Neural cell (in vitro differentiated cells): ENCODE results near the gene BCAP31. TPM values are rescaled to one million over a fixed set of nuclear protein-coding genes. Genes with fewer than 3 reads are reported as not detected.

Experiments used
- H2AFZ ChIP-seq: fragments of 200-600, 300-800 bp; sonication (generic), shearing (Covaris generic); 2 replicates; pipeline ENCODE4 v1.6.0; 2014; ENCODE audit warnings: low read depth, mild to moderate bottlenecking, antibody characterized with exemption, low read length, moderate library complexity
- H3F3A ChIP-seq: fragments of 200-600 bp; shearing (Covaris generic); 2 replicates; pipeline ENCODE4 v1.6.1; 2016; ENCODE audit warnings: mild to moderate bottlenecking, moderate library complexity, mixed read lengths, antibody characterized with exemption, low read length; ENCODE audit not compliant: insufficient read depth, poor library complexity, severe bottlenecking
- H3K27ac ChIP-seq: fragments of 200-600, 300-800 bp; sonication (generic), shearing (Covaris generic); 2 replicates; pipeline ENCODE4 v1.5.1; 2014; ENCODE audit warnings: mild to moderate bottlenecking, low read length, moderate library complexity
- H3K27me3 ChIP-seq: fragments of 300-800, 200-600 bp; sonication (generic), shearing (Covaris generic); 2 replicates; pipeline ENCODE4 v1.6.0; 2014; ENCODE audit warnings: mild to moderate bottlenecking, low read depth, low read length, moderate library complexity; ENCODE audit not compliant: insufficient read depth
- H3K36me3 ChIP-seq: fragments of 300-800, 200-600 bp; sonication (generic), shearing (Covaris generic); 2 replicates; pipeline ENCODE4 v1.5.1; 2014; ENCODE audit warnings: mild to moderate bottlenecking, antibody characterized with exemption, low read length, moderate library complexity; ENCODE audit not compliant: insufficient read depth
- H3K4me2 ChIP-seq: fragments of 300-800, 200-600 bp; sonication (generic), shearing (Covaris generic); 2 replicates; pipeline ENCODE4 v1.6.0; 2014; ENCODE audit warnings: mild to moderate bottlenecking, low read length
- H3K4me3 ChIP-seq: fragments of 300-800, 200-600 bp; sonication (generic), shearing (Covaris generic); 2 replicates; pipeline ENCODE4 v1.5.1; 2014; ENCODE audit warnings: mild to moderate bottlenecking, low read length, moderate library complexity
- H3K79me2 ChIP-seq: fragments of 200-600 bp; shearing (Covaris generic); replicated peaks from 2 replicates; pipeline ENCODE4 v1.6.0; 2014; ENCODE audit warnings: mild to moderate bottlenecking, low read length, moderate library complexity; ENCODE audit not compliant: insufficient read depth
- H3K9ac ChIP-seq: fragments of 300-800, 200-600 bp; sonication (generic), shearing (Covaris generic); 2 replicates; pipeline ENCODE4 v1.6.1; 2016; ENCODE audit warnings: mild to moderate bottlenecking, low read length, mixed read lengths
- H3K9me2 ChIP-seq: fragments of 200-600 bp; shearing (Covaris generic); 2 replicates; pipeline ENCODE4 v1.6.1; 2016; ENCODE audit warnings: mild to moderate bottlenecking, low read length, mixed read lengths; ENCODE audit not compliant: insufficient read depth
- H3K9me3 ChIP-seq: fragments of 200-600, 300-800 bp; sonication (generic), shearing (Covaris generic); 2 replicates; pipeline ENCODE4 v1.6.1; 2016; ENCODE audit warnings: mild to moderate bottlenecking, mixed run types, low read length, moderate library complexity, mixed read lengths
- H4K20me1 ChIP-seq: fragments of 200-600 bp; shearing (Covaris generic); 2 replicates; pipeline ENCODE4 v1.6.1; 2016; ENCODE audit warnings: mild to moderate bottlenecking, mixed run types; ENCODE audit not compliant: insufficient read depth
- EP300 ChIP-seq: fragments of 450-650 bp; conservative IDR thresholded peaks from 2 replicates; pipeline ENCODE4 v1.6.1; 2014; ENCODE audit warnings: antibody characterized with exemption, mild to moderate bottlenecking, moderate library complexity; ENCODE audit not compliant: poor library complexity, severe bottlenecking
- EZH2 ChIP-seq: fragments of 200-600, 300-800 bp; shearing (Covaris generic), sonication (generic); IDR thresholded peaks from 2 replicates; pipeline ENCODE4 v1.6.1; 2014; ENCODE audit warnings: antibody characterized with exemption, low read length, borderline replicate concordance, mild to moderate bottlenecking; ENCODE audit not compliant: insufficient read depth, poor library complexity, severe bottlenecking
- MXI1 ChIP-seq: fragments of 450-650 bp; conservative IDR thresholded peaks from 2 replicates; pipeline ENCODE4 v1.6.1; 2014; ENCODE audit warnings: antibody characterized with exemption, mild to moderate bottlenecking; ENCODE audit not compliant: poor library complexity, severe bottlenecking
- POLR2AphosphoS5 ChIP-seq: IDR thresholded peaks from 2 replicates; pipeline ENCODE4 v1.6.1; 2012
- RAD21 ChIP-seq: fragments of 450-650 bp; conservative IDR thresholded peaks from 2 replicates; pipeline ENCODE4 v1.6.1; 2014; ENCODE audit warnings: antibody characterized with exemption, mild to moderate bottlenecking, moderate library complexity
- SMC3 ChIP-seq: fragments of 450-650 bp; conservative IDR thresholded peaks from 2 replicates; pipeline ENCODE4 v1.6.1; 2014; ENCODE audit warnings: antibody characterized with exemption, mild to moderate bottlenecking, moderate library complexity; ENCODE audit not compliant: poor library complexity
- TAF1 ChIP-seq: IDR thresholded peaks from 2 replicates; pipeline ENCODE4 v1.6.1; 2012; ENCODE audit warnings: low read depth
- polyA plus RNA-seq: library from polyadenylated mRNA; depleted of rRNA; stranded (reverse); fragments of >200 nt; gene quantifications from 2 replicates; pipeline ENCODE4 v1.2.3, GENCODE V29; 2014
- TF ChIP-seq, protein P1 (sequence below): IDR thresholded peaks from 2 replicates; pipeline ENCODE4 v1.6.1; 2012; ENCODE audit warnings: borderline replicate concordance
- TF ChIP-seq, protein P2 (sequence below): fragments of 450-650 bp; IDR thresholded peaks from 2 replicates; pipeline ENCODE4 v1.5.1; 2014; ENCODE audit warnings: antibody characterized with exemption, mild to moderate bottlenecking, moderate library complexity; ENCODE audit not compliant: poor library complexity, severe bottlenecking

The BCAP31 gene
- polyA plus RNA-seq, 1 donor from 2014 or later, result 182 TPM

DNA sequence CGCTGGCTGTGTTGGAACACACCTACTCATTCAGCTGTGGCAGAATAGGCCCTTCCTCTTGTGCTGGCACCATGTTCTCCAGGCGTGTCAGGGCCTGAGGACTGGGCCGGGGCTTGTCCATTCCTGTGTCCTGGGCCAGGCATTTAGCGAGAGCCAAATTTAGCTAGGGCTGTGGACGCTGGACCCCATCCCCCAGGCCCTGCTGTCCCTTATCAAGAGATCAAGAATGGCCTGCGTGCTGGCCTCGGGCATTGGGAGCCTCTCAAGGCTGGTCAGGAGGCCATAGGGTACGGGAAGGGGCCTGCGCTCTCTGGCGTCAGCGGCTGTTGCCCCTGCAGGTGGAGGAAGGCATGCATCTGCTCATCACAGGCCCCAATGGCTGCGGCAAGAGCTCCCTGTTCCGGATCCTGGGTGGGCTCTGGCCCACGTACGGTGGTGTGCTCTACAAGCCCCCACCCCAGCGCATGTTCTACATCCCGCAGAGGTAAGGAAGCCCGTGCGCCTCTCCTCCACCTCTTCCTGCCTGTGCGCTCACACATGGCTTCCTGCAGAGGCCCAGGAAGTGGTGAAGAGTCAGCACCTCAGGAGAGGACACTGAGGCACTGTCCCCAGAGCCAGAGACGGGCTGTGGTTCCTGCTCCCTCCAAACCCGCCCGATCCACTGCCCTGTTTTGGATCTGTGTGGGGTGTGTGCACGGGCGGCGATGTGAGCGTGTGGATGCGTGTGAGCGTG lies 15.7 kb upstream of the BCAP31 start:
- H4K20me1 ChIP-seq, result no peaks in the 10 kb centered on the region
- H2AFZ ChIP-seq, result no peak overlapping the region
- H3K27me3 ChIP-seq, result no peaks in the 10 kb centered on the region
- no peak overlapping the region for H3K4me3 ChIP-seq
- no peaks in the 10 kb centered on the region for H3K9me3 ChIP-seq
- H3K4me2 ChIP-seq, result no peak overlapping the region
- H3K9me2 ChIP-seq, result no peaks in the 10 kb centered on the region
- TF ChIP-seq, protein P1, sequence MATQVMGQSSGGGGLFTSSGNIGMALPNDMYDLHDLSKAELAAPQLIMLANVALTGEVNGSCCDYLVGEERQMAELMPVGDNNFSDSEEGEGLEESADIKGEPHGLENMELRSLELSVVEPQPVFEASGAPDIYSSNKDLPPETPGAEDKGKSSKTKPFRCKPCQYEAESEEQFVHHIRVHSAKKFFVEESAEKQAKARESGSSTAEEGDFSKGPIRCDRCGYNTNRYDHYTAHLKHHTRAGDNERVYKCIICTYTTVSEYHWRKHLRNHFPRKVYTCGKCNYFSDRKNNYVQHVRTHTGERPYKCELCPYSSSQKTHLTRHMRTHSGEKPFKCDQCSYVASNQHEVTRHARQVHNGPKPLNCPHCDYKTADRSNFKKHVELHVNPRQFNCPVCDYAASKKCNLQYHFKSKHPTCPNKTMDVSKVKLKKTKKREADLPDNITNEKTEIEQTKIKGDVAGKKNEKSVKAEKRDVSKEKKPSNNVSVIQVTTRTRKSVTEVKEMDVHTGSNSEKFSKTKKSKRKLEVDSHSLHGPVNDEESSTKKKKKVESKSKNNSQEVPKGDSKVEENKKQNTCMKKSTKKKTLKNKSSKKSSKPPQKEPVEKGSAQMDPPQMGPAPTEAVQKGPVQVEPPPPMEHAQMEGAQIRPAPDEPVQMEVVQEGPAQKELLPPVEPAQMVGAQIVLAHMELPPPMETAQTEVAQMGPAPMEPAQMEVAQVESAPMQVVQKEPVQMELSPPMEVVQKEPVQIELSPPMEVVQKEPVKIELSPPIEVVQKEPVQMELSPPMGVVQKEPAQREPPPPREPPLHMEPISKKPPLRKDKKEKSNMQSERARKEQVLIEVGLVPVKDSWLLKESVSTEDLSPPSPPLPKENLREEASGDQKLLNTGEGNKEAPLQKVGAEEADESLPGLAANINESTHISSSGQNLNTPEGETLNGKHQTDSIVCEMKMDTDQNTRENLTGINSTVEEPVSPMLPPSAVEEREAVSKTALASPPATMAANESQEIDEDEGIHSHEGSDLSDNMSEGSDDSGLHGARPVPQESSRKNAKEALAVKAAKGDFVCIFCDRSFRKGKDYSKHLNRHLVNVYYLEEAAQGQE, result no peak
- no peak for TF ChIP-seq EP300
- no peak for TF ChIP-seq RAD21
- no peak for TF ChIP-seq SMC3
- no peak for TF ChIP-seq POLR2AphosphoS5
- TF ChIP-seq MXI1, result no peak
- TF ChIP-seq, protein P2, sequence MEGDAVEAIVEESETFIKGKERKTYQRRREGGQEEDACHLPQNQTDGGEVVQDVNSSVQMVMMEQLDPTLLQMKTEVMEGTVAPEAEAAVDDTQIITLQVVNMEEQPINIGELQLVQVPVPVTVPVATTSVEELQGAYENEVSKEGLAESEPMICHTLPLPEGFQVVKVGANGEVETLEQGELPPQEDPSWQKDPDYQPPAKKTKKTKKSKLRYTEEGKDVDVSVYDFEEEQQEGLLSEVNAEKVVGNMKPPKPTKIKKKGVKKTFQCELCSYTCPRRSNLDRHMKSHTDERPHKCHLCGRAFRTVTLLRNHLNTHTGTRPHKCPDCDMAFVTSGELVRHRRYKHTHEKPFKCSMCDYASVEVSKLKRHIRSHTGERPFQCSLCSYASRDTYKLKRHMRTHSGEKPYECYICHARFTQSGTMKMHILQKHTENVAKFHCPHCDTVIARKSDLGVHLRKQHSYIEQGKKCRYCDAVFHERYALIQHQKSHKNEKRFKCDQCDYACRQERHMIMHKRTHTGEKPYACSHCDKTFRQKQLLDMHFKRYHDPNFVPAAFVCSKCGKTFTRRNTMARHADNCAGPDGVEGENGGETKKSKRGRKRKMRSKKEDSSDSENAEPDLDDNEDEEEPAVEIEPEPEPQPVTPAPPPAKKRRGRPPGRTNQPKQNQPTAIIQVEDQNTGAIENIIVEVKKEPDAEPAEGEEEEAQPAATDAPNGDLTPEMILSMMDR, result no peak
- TF ChIP-seq TAF1, result no peak
- no peak for TF ChIP-seq EZH2
- H3K9ac ChIP-seq, result no peak overlapping the region
- H3K79me2 ChIP-seq, result no peaks in the 10 kb centered on the region
- no peak overlapping the region for H3K27ac ChIP-seq
- H3K36me3 ChIP-seq, result no peaks in the 10 kb centered on the region
- no peaks in the 10 kb centered on the region for H3F3A ChIP-seq

DNA sequence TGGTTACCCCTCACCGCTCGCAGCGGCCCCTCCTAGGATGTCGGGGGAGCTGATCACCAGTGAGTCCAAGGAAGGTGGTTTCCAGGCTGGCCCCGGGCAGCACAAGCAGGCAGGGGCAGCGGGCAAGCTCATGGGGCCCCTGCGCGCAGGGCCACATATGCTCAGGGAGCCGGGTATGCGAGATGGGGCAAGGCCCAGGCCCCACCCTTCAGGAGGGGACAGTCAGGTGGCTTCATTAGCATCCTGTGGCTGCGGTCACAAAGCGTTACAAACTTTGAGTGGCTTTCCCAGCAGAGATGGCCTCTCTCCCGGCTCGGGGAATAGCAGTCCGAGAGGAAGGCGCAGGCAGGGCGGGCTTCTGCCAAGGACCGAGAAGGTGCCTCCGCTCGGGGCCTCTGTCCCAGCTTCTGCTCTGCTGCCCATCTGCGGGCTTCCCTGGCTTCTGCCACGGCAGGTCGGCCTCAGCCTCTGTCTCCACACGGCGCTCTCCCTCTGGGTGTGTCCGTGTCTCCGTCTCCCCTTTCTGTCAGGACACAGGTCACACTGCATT lies 13.9 kb upstream of the BCAP31 start:
- Histone ChIP-seq H3K36me3 (no peaks in the 10 kb centered on the region), H3K9me2 (no peaks in the 10 kb centered on the region), H3K27me3 (no peaks in the 10 kb centered on the region), H2AFZ (no peak overlapping the region), H4K20me1 (no peaks in the 10 kb centered on the region), H3K4me3 (no peak overlapping the region), H3F3A (no peaks in the 10 kb centered on the region), H3K27ac (no peak overlapping the region), H3K9ac (no peak overlapping the region), H3K9me3 (no peaks in the 10 kb centered on the region), H3K4me2 (no peak overlapping the region), H3K79me2 (no peaks in the 10 kb centered on the region)
- no peak for TF ChIP-seq SMC3
- TF ChIP-seq POLR2AphosphoS5, result no peak
- TF ChIP-seq RAD21, result no peak
- TF ChIP-seq, protein P1, result no peak
- TF ChIP-seq, protein P2, result no peak
- no peak for TF ChIP-seq MXI1
- TF ChIP-seq TAF1, result no peak
- TF ChIP-seq EP300, result no peak
